HG03520 (cell line): Measurements from ENCODE around the gene ZNF862.

Source experiments
- ATAC-seq: cut with Tn5 transposase; IDR thresholded peaks from one replicate; pipeline ENCODE4 v1.9.1; 2021; ENCODE audit warnings: mild to moderate bottlenecking, moderate library complexity; ENCODE audit not compliant: unreplicated experiment

ZNF862 gene

GRCh38 chr7:149838224-149838991, at the start of gene ZNF862:
Gene ZNF862 (plus strand): TSS chr7:149838375. CDS start chr7:149838612, 237 bp downstream.
- ATAC-seq, result peak; percentile 98

GRCh38 chr7:149789101-149789500, 49.1 kb upstream of the ZNF862 start:
- ATAC-seq, result no peak

DNA sequence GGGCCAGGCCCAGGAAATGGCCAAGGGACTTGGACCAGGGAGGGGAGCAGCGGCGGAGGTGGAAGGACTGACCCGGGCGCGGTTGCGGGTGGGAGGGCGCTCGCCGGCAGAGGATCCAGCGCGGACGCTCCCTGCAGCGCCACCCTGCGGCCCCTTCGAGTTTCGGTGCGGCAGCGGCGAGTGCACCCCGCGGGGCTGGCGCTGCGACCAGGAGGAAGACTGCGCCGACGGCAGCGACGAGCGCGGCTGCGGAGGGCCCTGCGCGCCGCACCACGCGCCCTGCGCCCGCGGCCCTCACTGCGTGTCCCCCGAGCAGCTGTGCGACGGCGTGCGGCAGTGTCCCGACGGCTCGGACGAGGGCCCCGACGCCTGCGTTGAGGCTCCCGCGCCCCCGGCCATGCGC, 48.0 kb upstream of the ZNF862 start:
- ATAC-seq, result no peak

GRCh38 chr7:149790754-149791360, 47.3 kb upstream of the ZNF862 start:
- no peak for ATAC-seq

- no peak for ATAC-seq
Measured at GRCh38 chr7:149791411-149792219, 46.6 kb upstream of the ZNF862 start.

GRCh38 chr7:149792220-149792595, 46.0 kb upstream of the ZNF862 start:
- no peak for ATAC-seq

GRCh38 chr7:149793261-149793660, 44.9 kb upstream of the ZNF862 start:
- no peak for ATAC-seq

DNA sequence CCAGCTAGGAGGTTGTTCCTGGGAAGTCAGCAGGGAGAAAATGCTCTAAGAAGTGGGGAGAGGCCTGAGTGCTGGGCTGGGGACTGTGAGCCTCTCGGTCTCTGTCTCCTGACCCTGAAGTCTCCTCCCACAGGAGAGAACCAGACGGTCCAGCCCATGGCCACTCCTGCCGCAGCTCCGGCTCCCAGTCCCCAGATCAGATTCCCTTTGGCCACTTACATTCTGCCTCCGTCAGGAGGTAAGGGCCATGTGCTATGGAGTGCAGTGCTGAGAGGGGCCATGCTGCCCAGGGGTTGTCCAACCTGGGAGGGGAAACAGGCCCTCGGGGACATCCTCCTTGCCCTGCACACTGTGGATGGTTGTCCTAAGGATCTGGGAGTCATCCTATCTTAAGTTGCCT, 43.5 kb upstream of the ZNF862 start:
- ATAC-seq, result no peak

DNA sequence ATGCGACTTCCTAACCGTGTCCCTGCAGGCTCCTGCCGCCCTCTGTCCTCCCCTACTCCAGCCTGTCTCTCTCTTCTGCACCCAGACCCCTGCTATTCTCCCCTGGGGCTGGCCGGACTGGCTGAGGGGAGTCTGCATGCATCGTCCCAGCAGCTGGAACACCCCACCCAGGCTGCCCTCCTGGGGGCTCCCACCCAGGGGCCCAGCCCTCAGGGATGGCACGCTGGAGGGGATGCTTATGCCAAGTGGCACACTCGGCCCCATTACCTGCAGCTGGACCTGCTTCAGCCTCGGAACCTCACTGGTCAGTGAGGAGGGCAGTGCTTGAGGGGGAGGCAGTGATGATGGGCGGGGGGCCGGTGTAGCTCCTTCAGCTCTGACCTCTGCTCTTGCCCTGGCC, 43.0 kb upstream of the ZNF862 start:
- ATAC-seq, result no peak

DNA sequence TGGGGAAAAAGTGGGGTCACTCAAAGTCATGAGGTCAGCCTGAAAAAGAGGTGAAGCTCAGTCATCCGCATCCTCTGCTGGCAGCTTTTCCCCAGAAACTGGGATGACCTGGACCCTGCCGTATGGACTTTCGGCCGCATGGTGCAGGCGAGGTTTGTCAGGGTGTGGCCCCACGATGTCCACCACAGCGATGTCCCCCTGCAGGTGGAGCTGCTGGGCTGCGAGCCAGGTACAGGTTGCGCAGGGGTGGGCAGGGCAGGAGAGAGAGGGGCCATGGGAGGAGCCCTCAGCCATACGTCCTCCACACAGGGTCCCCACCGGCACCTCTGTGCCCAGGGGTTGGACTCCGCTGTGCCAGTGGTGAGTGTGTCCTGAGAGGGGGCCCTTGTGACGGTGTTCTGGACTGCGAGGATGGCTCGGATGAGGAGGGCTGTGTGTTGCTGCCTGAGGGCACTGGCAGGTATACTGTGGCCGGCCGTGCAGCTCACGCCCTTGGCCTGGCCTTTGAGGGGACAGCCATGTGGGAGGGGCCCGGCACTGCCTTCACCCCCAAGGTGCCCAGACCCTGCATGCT, 41.8 kb upstream of the ZNF862 start:
- ATAC-seq, result no peak

- no peak for ATAC-seq
Measured at GRCh38 chr7:149797771-149798170, 40.4 kb upstream of the ZNF862 start.

- no peak for ATAC-seq
Measured at GRCh38 chr7:149799397-149800168, 38.6 kb upstream of the ZNF862 start.

DNA sequence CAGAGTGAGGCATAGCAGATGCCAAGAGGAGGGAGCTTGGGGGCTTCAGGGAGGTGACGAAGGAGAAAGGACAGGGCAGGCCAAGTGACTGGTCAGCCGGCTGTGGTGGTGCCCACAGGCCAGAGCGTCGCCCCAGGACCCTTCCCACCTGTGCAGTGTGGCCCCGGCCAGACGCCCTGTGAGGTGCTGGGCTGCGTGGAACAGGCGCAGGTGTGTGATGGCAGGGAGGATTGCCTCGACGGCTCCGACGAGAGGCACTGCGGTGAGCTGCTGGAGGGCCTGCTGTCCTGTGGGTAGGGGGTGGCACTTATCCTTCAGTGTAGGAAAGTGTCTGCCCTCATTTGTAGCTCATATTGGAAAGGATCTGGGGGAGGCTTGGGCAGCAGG, 38.0 kb upstream of the ZNF862 start:
- ATAC-seq, result no peak

GRCh38 chr7:149801002-149801566, 37.1 kb upstream of the ZNF862 start:
- ATAC-seq, result no peak

DNA sequence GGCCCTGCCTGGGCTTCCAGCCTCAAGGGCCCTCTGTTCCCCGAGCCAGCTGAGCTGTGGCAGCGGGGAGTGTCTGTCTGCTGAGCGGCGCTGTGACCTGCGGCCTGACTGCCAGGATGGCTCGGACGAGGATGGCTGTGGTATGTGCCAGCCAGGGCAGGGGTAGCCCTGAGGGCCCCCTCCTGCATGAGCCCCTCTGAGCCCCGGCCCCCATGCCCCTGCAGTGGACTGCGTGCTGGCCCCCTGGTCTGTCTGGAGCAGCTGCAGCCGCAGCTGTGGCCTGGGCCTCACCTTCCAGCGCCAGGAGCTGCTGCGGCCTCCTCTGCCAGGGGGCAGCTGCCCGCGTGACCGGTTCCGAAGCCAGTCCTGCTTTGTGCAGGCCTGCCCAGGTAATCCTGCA, 36.4 kb upstream of the ZNF862 start:
- no peak for ATAC-seq

DNA sequence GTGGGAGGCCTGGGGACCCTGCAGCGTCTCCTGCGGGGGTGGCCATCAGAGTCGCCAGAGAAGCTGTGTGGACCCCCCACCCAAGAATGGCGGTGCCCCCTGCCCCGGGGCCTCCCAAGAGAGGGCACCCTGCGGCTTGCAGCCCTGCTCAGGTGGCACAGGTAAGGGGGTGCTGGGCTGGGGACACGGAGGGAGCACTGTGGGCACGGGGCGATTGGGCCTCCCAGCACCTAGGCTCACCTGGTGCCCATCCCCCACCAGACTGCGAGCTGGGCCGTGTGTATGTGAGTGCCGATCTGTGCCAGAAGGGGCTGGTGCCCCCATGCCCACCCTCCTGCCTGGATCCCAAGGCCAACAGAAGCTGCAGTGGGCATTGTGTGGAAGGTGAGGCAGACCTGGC, 35.2 kb upstream of the ZNF862 start:
- ATAC-seq, result no peak

- no peak for ATAC-seq
Measured at GRCh38 chr7:149803551-149804074, 34.6 kb upstream of the ZNF862 start.

GRCh38 chr7:149804106-149804505, 34.1 kb upstream of the ZNF862 start:
- ATAC-seq, result no peak

DNA sequence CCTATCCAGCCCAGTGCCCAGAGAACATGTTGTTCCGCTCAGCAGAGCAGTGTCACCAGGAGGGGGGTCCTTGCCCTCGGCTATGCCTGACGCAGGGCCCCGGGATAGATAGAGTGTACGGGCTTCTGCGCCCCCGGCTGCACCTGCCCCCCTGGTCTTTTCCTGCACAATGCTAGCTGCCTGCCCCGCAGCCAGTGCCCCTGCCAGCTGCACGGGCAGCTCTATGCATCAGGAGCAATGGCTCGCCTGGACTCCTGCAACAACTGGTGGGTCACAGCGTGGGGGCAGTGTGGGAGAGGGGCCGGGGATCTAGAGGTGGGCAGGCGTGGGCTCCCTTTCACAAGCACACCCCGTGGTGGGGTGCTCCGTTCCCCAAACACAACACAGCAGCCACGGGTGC, 31.4 kb upstream of the ZNF862 start:
- ATAC-seq, result no peak

- no peak for ATAC-seq
Measured at GRCh38 chr7:149808311-149808710, 29.9 kb upstream of the ZNF862 start.
